HEK293T (cell line): ENCODE results near the gene CERCAM.

Experiments
- BHLHE40 ChIP-seq: fragments of 450-650 bp; IDR thresholded peaks from 2 replicates; pipeline ENCODE4 v1.6.1; 2016; ENCODE audit warnings: mild to moderate bottlenecking, moderate library complexity, borderline replicate concordance
- FOXA1 ChIP-seq: fragments of 450-650 bp; IDR thresholded peaks from 2 replicates; pipeline ENCODE4 v1.6.1; 2016; ENCODE audit warnings: mild to moderate bottlenecking
- FOXK2 ChIP-seq: fragments of 450-650 bp; IDR thresholded peaks from 2 replicates; pipeline ENCODE4 v1.6.1; 2016; ENCODE audit warnings: mild to moderate bottlenecking
- LEF1 ChIP-seq: fragments of 450-650 bp; IDR thresholded peaks from 2 replicates; pipeline ENCODE4 v1.6.1; 2017; ENCODE audit warnings: mild to moderate bottlenecking, borderline replicate concordance

DNA sequence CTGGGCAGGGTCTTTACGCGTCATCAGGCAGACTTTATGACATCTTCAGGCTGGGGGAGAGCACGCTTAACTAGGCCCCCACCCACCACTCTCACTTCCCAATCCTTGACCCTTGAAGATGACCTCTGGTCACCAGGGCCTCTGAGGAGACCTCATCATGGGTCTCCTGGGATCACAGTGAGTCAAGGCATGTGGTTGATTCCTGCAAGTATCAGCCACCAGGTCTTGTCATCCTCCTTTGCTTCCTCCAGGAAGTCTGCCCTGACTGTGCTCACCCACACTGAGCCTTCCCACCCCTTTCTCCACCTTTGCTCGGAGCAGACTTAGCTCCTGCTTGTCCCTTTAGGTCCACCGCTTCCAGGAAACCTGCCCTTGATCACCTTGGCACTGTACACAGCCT is 52.4 kb downstream of the CERCAM start:
- TF ChIP-seq LEF1 (no peak), FOXA1 (no peak), BHLHE40 (no peak), FOXK2 (no peak)
